Thoracic aorta (tissue), 2 donors: ENCODE data around the gene FAM53A. TPM values are rescaled to one million over a fixed set of nuclear protein-coding genes. Genes with fewer than 3 reads are reported as not detected.

ENCODE experiments used
- ATAC-seq: fragments of 150-250 bp; one replicate; pipeline ENCODE4 v1.8.0; 2017; ENCODE audit warnings: low read depth; ENCODE audit not compliant: insufficient number of reproducible peaks, low FRiP score
- DNase-seq: peaks from one replicate; pipeline ENCODE4 v3.0.0-alpha.2; 2020; ENCODE audit warnings: low spot score
- H3K27ac ChIP-seq, 2 donors: fragments of 200-600 bp; sonication (generic); 1 replicate in 1 of 2; 2 replicates in 1 of 2; pipeline ENCODE4 v1.5.1; 2016; ENCODE audit warnings: mild to moderate bottlenecking in 2 of 2, moderate library complexity in 2 of 2
- H3K27me3 ChIP-seq: fragments of 200-600 bp; sonication (generic); replicated peaks from 2 replicates; pipeline ENCODE4 v1.6.0; 2016; ENCODE audit warnings: mild to moderate bottlenecking; ENCODE audit not compliant: insufficient read depth
- H3K36me3 ChIP-seq: fragments of 200-600 bp; sonication (generic); one replicate; pipeline ENCODE4 v1.5.1; 2016
- H3K4me1 ChIP-seq, 2 donors: fragments of 200-600 bp; sonication (generic); 1 replicate in 1 of 2; 2 replicates in 1 of 2; pipeline versions ENCODE4 v1.5.1 to v1.6.0; 2016; ENCODE audit warnings: low read depth in 2 of 2, mild to moderate bottlenecking in 1 of 2; ENCODE audit not compliant: control insufficient read depth in 1 of 2
- H3K4me3 ChIP-seq: fragments of 200-600 bp; sonication (generic); 2 replicates; pipeline ENCODE4 v1.5.1; 2016; ENCODE audit warnings: mild to moderate bottlenecking
- H3K9me3 ChIP-seq: fragments of 200-600 bp; sonication (generic); 2 replicates; pipeline ENCODE4 v1.5.1; 2016
- total RNA-seq, 2 donors: library from RNA; depleted of rRNA; stranded (reverse); fragments of >200 nt; gene quantifications; one replicate each; pipeline versions ENCODE4 v1.1.0 to v1.2.3, GENCODE V29; 2016
- TF ChIP-seq, protein P1 (sequence below): fragments of 200-600 bp; sonication (generic); IDR thresholded peaks from one replicate; pipeline ENCODE4 v1.5.1; 2019; ENCODE audit warnings: antibody characterized with exemption

The FAM53A gene
- total RNA-seq, 2 donors from 2014 or later: 5.1 to 10.9 TPM

DNA sequence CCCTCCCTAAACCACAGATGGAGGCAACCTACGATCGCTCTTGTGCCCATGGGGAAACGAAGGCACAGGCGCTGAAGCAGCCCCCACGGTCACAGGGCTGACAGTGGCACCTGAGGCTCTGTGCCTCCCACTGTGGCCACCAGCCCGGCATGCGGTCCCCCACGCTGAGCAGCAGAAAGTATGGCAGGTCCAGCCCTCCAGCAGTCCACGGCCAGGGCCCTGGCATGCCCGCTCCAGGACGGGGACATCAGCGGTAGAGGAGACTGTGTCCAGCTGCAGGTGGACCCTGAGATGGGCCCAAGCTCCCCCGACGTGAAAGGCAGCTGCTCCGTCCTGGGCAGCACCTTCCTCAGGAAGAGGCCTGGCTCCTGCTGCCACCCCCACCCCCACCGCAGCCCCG, 61.2 kb downstream of the FAM53A start:
- no peaks in the 10 kb centered on the region for H3K9me3 ChIP-seq
- H3K4me1 ChIP-seq: no peaks in the 10 kb centered on the region
- no peak overlapping the region for H3K4me3 ChIP-seq
- ATAC-seq: no peak
- H3K27me3 ChIP-seq: no peaks in the 10 kb centered on the region
- no peak for DNase-seq
- TF ChIP-seq, protein P1, sequence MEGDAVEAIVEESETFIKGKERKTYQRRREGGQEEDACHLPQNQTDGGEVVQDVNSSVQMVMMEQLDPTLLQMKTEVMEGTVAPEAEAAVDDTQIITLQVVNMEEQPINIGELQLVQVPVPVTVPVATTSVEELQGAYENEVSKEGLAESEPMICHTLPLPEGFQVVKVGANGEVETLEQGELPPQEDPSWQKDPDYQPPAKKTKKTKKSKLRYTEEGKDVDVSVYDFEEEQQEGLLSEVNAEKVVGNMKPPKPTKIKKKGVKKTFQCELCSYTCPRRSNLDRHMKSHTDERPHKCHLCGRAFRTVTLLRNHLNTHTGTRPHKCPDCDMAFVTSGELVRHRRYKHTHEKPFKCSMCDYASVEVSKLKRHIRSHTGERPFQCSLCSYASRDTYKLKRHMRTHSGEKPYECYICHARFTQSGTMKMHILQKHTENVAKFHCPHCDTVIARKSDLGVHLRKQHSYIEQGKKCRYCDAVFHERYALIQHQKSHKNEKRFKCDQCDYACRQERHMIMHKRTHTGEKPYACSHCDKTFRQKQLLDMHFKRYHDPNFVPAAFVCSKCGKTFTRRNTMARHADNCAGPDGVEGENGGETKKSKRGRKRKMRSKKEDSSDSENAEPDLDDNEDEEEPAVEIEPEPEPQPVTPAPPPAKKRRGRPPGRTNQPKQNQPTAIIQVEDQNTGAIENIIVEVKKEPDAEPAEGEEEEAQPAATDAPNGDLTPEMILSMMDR: no peak
- no peak overlapping the region for H3K27ac ChIP-seq
- H3K36me3 ChIP-seq: no peaks in the 10 kb centered on the region

- Histone ChIP-seq H3K36me3 (no peaks in the 10 kb centered on the region), H3K27ac (no peak overlapping the region), H3K4me3 (no peak overlapping the region), H3K9me3 (no peaks in the 10 kb centered on the region), H3K4me1 (no peaks in the 10 kb centered on the region), H3K27me3 (no peaks in the 10 kb centered on the region)
- no peak for DNase-seq
- TF ChIP-seq, protein P1: no peak
- no peak for ATAC-seq
Observed at GRCh38 chr4:1622238-1622637, 61.9 kb downstream of the FAM53A start.

DNA sequence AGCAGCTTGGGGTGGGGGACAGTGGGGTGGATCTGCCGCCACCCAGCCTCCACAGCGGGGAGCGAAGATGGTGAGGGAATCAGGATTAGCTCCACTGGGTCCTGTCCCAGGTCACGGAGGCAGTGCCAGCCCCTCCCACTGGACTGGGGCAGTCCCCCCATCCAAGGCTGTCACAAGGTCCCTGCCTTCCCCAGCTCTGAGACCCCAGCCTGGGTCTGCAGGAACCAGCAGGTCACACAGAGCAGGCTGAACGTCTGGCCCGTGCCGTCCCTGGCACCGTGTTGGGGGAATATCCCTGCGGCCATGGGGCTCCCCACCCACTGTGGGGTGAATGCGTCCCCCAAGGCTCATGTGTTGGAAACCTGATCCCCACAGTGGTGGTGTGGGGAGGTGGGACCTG, 62.6 kb downstream of the FAM53A start:
- H3K9me3 ChIP-seq: no peaks in the 10 kb centered on the region
- H3K36me3 ChIP-seq: no peaks in the 10 kb centered on the region
- no peak overlapping the region for H3K27ac ChIP-seq
- ATAC-seq (no peak), DNase-seq (no peak)
- H3K4me1 ChIP-seq: no peaks in the 10 kb centered on the region
- no peaks in the 10 kb centered on the region for H3K27me3 ChIP-seq
- no peak overlapping the region for H3K4me3 ChIP-seq
- TF ChIP-seq, protein P1: no peak

DNA sequence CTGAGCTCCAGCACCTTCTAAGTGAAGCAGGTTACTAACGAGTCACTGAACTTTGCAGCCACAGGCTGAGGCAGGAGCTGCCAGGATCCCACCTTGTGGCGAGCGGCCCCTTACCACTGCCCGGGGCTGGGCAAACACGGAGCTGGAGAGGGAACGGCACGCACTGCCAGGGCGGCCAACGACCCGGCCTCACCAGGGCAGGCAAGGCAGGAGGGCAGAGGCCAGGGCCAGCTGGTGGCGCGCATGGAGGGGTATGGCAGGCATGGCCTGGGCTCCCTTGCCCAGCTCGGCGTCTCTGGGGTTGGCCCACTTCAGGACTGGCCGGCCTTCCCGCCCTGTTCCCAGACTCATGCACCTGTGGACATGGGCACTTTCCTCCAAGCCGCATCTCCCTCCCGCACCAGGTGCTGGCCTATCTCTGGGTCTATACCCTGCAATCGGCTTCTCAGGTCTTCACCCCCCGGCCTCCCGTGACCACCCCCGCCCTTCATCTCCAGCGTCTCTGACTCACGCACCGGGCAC, 64.9 kb downstream of the FAM53A start:
- DNase-seq (no peak), ATAC-seq (no peak)
- TF ChIP-seq, protein P1: no peak
- Histone ChIP-seq H3K9me3 (no peaks in the 10 kb centered on the region), H3K27me3 (no peaks in the 10 kb centered on the region), H3K4me3 (no peak overlapping the region), H3K4me1 (no peaks in the 10 kb centered on the region), H3K27ac (no peak overlapping the region), H3K36me3 (no peaks in the 10 kb centered on the region)

GRCh38 chr4:1618438-1618837, 65.7 kb downstream of the FAM53A start:
- TF ChIP-seq, protein P1: no peak
- no peak for DNase-seq
- no peaks in the 10 kb centered on the region for H3K4me1 ChIP-seq
- H3K27me3 ChIP-seq: no peaks in the 10 kb centered on the region
- H3K9me3 ChIP-seq: no peaks in the 10 kb centered on the region
- H3K4me3 ChIP-seq: no peak overlapping the region
- ATAC-seq: no peak
- H3K36me3 ChIP-seq: no peaks in the 10 kb centered on the region
- H3K27ac ChIP-seq: no peak overlapping the region
